Activated naive CD4-positive, alpha-beta T cell treated with Interleukin-2 at 50 U/mL for 16 hours (primary cell): ENCODE measurements around the gene CDH24.
A peak's percentile ranks its signal among the peaks of the same experiment; 100 is the strongest.

Source experiments
- DNase-seq: peaks from one replicate; pipeline ENCODE4 v3.0.0-alpha.2; 2020

The CDH24 gene

GRCh38 chr14:23090254-23090636, 32.9 kb upstream of the CDH24 start:
- DNase-seq: no peak

GRCh38 chr14:23089498-23090253, 32.4 kb upstream of the CDH24 start:
- no peak for DNase-seq

GRCh38 chr14:23086565-23086964, 29.2 kb upstream of the CDH24 start:
- DNase-seq: no peak

- DNase-seq: no peak
Observed at GRCh38 chr14:23085458-23085857, 28.1 kb upstream of the CDH24 start.

- DNase-seq: no peak
Observed at GRCh38 chr14:23080474-23080873, 23.2 kb upstream of the CDH24 start.

- DNase-seq: no peak
Observed at GRCh38 chr14:23079716-23080115, 22.4 kb upstream of the CDH24 start.

- no peak for DNase-seq
Observed at GRCh38 chr14:23078692-23079116, 21.4 kb upstream of the CDH24 start.

GRCh38 chr14:23077962-23078361, 20.6 kb upstream of the CDH24 start:
- DNase-seq: no peak

GRCh38 chr14:23076785-23077408, 19.6 kb upstream of the CDH24 start:
- peak; percentile 19 for DNase-seq

GRCh38 chr14:23074906-23075305, 17.6 kb upstream of the CDH24 start:
- no peak for DNase-seq

- DNase-seq: no peak
Observed at GRCh38 chr14:23071921-23072539, 14.7 kb upstream of the CDH24 start.

- DNase-seq: peak; percentile 82
Observed at GRCh38 chr14:23071244-23071920, 14.1 kb upstream of the CDH24 start.

GRCh38 chr14:23070262-23071129, 13.2 kb upstream of the CDH24 start:
- DNase-seq: no peak

- DNase-seq: no peak
Observed at GRCh38 chr14:23069413-23069806, 12.1 kb upstream of the CDH24 start.

GRCh38 chr14:23068789-23069412, 11.6 kb upstream of the CDH24 start:
- DNase-seq: peak; percentile 74

- DNase-seq: no peak
Observed at GRCh38 chr14:23067847-23068788, 10.8 kb upstream of the CDH24 start.

- no peak for DNase-seq
Observed at GRCh38 chr14:23066855-23067744, 9.8 kb upstream of the CDH24 start.

GRCh38 chr14:23066368-23066767, 9.0 kb upstream of the CDH24 start:
- no peak for DNase-seq

GRCh38 chr14:23063601-23064000, 6.3 kb upstream of the CDH24 start:
- DNase-seq: no peak

- DNase-seq: no peak
Observed at GRCh38 chr14:23062002-23062401, 4.7 kb upstream of the CDH24 start.
